Keratinocyte (primary cell): ENCODE data around the gene TXNRD1.

Experiments
- CTCF ChIP-seq, 3 experiments: IDR thresholded peaks in 1 of 3; conservative IDR thresholded peaks in 1 of 3; optimal IDR thresholded peaks in 1 of 3; 2 replicates in 2 of 3; 3 replicates in 1 of 3; pipeline versions ENCODE3 to v1.5.1; 2011; ENCODE audit warnings: low read length in 3 of 3, mild to moderate bottlenecking in 3 of 3, moderate library complexity in 2 of 3, control low read depth in 1 of 3, inconsistent platforms in 1 of 3; ENCODE audit not compliant: insufficient read depth in 2 of 3; ENCODE audit errors: extremely low read depth in 1 of 3
- EZH2 ChIP-seq: IDR thresholded peaks from one replicate; pipeline ENCODE4 v1.6.1; 2012; ENCODE audit warnings: inconsistent platforms, mild to moderate bottlenecking, low read length, moderate library complexity

GRCh38 chr12:104291867-104292524, 76.4 kb downstream of the TXNRD1 start:
- TF ChIP-seq CTCF (optimal IDR thresholded peaks at IDR 0.05 in 1 of 3, IDR thresholded peaks at IDR 0.05 in 1 of 3, conservative IDR thresholded peaks at IDR 0.05 in 1 of 3; ENCODE audit: extremely low read depth in 1 of 3, insufficient read depth in 2 of 3, low read length in 3 of 3): no peak
- TF ChIP-seq EZH2: no peak
